ENCODE results near the gene NRXN2.

The NRXN2 gene

GRCh38 chr11:64743591-64744543 is 20.9 kb upstream of the NRXN2 start, which contains the start of gene RASGRP2:
Gene RASGRP2, minus strand, starts transcription at chr11:64744142. Its CDS starts 1,276 bp downstream, at chr11:64742866.
- DNase-seq (ENCODE audit: low read depth in 2 of 2) = peak; percentile 56 to 66

GRCh38 chr11:64742889-64743590 is 20.0 kb upstream of the NRXN2 start:
- peak; percentile 55 to 60 for DNase-seq (ENCODE audit: low read depth in 2 of 2)

DNA sequence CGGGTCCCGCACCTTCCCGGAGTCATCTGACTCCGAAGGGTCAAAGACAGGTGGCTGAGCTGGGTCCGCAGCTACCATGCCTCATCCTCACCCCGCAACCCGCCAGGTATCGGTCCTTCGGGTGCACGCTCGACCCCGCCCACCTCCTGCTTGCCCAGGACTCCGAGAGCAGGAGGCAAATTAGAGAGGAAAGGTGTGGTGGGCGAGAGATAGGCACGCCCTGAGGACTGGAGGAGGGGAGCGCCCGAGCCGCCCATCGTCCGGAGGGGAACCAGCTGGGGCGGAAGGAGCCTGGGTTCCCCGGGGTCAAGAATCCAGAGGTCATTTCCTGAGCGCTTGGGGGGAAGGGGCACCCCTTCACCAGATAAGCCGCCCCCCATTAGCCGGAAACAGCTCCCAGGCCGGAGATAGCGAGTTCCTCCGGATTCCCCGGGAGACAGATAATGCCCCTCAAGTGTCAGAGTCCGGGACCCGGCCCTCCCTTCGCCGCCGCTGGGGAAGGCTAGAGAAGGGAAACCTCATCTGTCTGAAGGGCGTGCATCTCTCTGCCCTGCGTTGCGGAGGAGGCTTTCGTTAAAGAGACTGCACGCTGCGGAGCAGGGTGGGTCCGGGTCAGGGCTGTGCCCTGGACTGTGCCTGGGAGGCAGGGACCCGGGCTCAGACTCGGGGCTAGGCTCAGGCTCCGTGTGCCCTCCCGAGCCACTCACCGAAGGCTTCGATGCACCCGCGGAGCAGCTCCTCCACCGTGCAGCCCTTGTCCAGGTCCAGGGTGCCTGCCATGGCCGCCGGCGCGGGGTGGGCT is 19.3 kb upstream of the NRXN2 start:
- no peak for DNase-seq (ENCODE audit: low read depth in 2 of 2)

DNA sequence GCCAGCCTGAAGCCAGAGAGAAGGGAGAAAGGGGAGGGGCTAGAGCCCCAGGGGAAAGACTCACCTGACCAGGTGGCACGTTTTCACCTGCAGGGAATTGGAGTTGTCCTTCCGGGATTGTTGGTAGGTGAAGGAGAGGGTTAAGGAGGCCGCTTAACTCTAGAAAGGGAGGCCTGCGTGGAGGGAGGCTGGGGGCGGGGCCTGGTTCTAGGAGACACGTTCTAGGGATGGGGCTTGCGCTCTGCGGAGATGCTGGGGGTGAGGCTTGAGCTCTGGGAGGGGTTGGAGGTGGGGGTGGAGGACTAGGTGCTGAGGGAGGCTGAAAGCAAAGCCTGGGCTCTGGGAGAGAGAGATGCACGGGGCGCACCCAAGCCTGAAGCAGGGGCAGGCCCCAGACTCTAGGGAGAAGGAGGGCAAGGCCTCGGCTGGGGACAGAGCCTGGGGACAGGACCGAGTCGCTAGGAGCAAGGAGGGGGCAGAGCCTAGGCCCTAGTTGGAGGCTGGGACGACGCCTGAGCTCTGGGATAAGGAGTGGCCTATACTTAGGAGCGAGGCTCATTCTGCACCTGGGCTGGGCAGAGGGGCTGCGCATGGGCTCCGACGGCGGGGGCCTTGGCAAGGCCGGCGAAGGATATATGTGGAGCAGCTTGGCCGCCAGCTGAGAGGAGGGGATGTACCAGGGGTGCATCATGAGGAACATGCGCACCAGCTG is 18.5 kb upstream of the NRXN2 start:
- DNase-seq (ENCODE audit: low read depth in 2 of 2) = no peak

- DNase-seq (ENCODE audit: low read depth in 2 of 2) = no peak
Observed at GRCh38 chr11:64739871-64740270, 16.9 kb upstream of the NRXN2 start.

DNA sequence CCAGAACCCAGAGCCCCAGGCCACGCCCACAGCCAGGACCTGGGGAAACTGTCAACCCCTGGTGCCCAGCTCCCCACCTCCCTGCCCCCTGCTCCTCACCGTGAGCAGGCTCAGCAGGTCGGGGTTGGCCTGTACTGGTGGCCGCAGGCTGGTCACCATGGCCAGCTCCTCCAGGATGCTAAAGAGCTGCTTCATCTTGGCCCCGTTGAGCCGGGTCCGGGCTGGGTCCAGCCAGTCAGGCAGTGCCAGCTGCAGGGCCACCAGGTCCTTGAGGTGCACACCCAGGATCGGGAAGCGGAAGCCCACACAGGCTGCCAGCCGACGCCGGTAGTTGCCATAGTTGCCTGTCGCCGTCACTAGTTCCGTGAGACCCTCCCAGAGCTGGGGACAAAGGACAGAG is 13.7 kb upstream of the NRXN2 start:
- no peak for DNase-seq (ENCODE audit: low read depth in 2 of 2)

- DNase-seq (ENCODE audit: low read depth in 2 of 2) = no peak
Observed at GRCh38 chr11:64735725-64736259, 12.8 kb upstream of the NRXN2 start.

DNA sequence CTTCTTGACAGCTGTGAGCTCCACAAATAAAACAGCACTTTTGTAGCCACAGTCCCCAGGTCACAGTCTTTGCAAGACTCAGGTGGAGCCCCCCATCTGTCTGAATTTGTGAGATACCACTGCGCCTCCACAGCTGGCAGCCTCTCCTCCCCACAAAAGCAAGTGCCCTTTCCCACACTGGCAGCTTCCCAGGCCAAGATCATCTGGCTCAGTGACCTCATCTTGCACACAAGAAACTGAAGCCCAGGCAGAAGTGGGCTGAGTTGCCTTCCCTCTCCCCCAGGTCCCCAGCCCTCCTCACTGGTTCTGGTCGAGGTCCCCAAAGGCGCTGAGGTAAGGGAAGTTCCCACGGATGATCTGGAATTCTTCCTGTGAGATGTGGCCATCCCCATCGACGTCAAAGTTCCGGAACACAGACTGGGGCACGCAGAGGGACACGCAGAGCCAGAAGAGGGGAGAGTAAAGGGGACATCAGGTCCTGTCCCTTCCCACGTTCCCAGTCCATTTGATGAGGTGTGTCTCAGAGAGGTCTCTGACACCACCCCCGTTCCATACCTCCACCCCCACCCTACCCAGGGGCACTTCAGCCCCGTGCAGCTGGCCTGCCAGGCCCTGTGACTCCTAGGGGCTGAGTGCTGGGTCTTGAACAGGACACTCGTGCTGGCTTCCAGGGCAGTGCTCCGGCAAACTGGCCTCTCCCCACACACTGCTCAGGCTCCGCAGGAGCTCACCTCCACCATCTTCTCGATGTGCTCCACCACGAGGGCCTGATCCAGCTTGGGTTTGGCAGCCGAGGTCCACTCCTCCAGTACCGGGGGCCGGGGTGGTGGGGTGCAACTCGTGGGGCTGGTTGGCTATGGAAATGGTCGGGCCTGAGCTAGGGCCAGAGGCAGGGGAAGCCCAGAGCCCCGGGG is 12.1 kb upstream of the NRXN2 start:
- no peak for DNase-seq (ENCODE audit: low read depth in 2 of 2)

DNA sequence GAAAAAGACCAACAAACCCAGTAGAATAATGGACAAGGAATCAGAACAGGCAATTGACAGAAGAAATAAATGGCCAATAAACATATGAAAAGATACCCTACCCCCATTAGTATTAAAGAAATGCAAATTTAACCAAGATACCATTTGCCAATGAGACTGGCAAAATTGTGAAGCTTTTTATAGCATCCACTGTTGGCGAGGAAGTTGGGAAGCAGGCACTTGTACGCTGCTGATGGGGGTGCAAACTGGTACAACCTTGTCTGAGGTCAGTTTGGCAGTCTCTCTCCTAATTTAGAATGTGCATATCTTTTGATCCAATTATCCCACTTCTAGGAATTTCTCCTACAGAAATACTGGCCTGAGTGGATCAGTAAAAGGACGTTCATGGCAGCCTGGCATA is 8.6 kb upstream of the NRXN2 start:
- no peak for DNase-seq (ENCODE audit: low read depth in 2 of 2)

GRCh38 chr11:64729851-64730382 is 6.9 kb upstream of the NRXN2 start:
- DNase-seq (ENCODE audit: low read depth in 2 of 2) = no peak

GRCh38 chr11:64728757-64729365 is 5.9 kb upstream of the NRXN2 start:
- DNase-seq (ENCODE audit: low read depth in 2 of 2) = no peak

GRCh38 chr11:64726867-64727530 is 4.0 kb upstream of the NRXN2 start:
- no peak for DNase-seq (ENCODE audit: low read depth in 2 of 2)

- DNase-seq (ENCODE audit: low read depth in 2 of 2) = no peak
Observed at GRCh38 chr11:64726211-64726641, 3.2 kb upstream of the NRXN2 start.

- no peak for DNase-seq (ENCODE audit: low read depth in 2 of 2)
Observed at GRCh38 chr11:64724863-64725532, 2.0 kb upstream of the NRXN2 start.

- DNase-seq (ENCODE audit: low read depth in 2 of 2) = no peak
Observed at GRCh38 chr11:64723907-64724862, 1.2 kb upstream of the NRXN2 start.

DNA sequence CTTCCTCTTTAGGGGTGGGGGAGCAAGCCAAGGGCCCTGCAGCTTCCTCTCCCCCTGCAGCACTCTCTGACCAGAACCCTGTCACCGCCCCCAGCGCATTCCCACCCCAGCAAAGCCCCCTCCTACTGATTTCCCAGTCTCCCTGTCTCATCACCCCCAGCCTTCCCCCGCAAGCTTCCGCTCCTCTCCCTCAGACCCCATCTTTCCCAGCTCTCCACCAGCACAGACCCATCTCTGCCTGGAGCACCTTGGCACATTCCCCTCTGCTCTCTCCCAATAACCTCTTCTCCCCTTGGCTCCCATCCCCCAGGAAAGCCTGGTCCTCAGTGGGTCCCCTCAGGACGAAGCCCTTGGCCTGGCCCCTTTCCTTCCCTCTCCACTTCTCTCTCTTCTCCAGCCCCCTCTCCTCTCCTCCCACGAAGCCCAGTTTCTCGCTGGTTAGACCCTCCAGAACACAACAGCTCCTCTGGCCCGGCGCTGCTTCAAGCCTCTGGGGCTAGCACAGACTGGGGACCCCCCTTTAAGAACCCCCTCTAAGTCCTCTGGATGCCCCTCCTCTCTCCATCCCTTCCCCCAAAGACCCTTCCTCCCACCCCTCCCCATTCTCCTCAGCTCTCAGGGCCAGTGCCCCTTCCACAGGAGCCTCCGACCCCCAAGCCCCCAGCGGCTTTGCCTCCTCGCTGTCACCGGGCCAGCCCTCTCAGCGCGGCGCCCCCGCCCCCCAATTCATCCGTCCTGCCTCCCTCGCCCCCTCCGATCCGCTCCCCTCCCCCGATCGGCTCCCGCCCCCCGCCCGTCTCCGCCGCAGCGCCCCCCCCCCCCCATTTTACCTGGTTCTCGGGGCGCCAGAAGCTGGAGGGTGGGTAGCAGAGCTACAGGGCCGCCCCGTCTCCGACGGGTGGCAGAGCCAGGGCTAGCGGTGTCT is 594 bp downstream of the NRXN2 start:
- no peak for DNase-seq (ENCODE audit: low read depth in 2 of 2)
